Gastroesophageal sphincter (tissue), 4 donors: ENCODE measurements around the gene PLS3. TPM values are rescaled to one million over a fixed set of nuclear protein-coding genes. Genes with fewer than 3 reads are reported as not detected.

Experiments used
- ATAC-seq: fragments of 150-250 bp; one replicate; pipeline ENCODE4 v1.9.1; 2016; ENCODE audit warnings: mild to moderate bottlenecking, moderate library complexity
- H3K27ac ChIP-seq, 4 donors: fragments of 200-600 bp; sonication (generic) in 3 of 4; 1 replicate in 3 of 4; 2 replicates in 1 of 4; pipeline ENCODE4 v1.5.1; 2016 to 2019
- H3K27me3 ChIP-seq: fragments of 200-600 bp; sonication (generic); one replicate; pipeline ENCODE4 v1.5.1; 2019
- H3K36me3 ChIP-seq, 2 donors: fragments of 200-600 bp; sonication (generic); one replicate each; pipeline ENCODE4 v1.5.1; 2019; ENCODE audit warnings: control low read depth in 1 of 2
- H3K4me1 ChIP-seq, 3 donors: fragments of 200-600 bp; sonication (generic); 1 replicate in 2 of 3; 2 replicates in 1 of 3; pipeline ENCODE4 v1.5.1; 2016 to 2019; ENCODE audit warnings: control low read depth in 2 of 3
- H3K4me3 ChIP-seq, 2 donors: fragments of 200-600 bp; sonication (generic); one replicate each; pipeline ENCODE4 v1.5.1; 2019; ENCODE audit warnings: mild to moderate bottlenecking in 1 of 2, moderate library complexity in 1 of 2
- H3K9me3 ChIP-seq, 3 donors: fragments of 200-600 bp; sonication (generic); one replicate each; pipeline ENCODE4 v1.5.1; 2017 to 2019; ENCODE audit warnings: control low read depth in 2 of 3
- CTCF ChIP-seq, 4 experiments: fragments of 200-600 bp in 2 of 4; fragments of 450-650 bp in 2 of 4; sonication (generic) in 1 of 4; IDR thresholded peaks; one replicate each; pipeline ENCODE4 v1.5.1; 2017 to 2019; ENCODE audit warnings: antibody characterized with exemption in 4 of 4, mild to moderate bottlenecking in 2 of 4, moderate library complexity in 2 of 4
- EP300 ChIP-seq: sonication (generic); formaldehyde crosslinking; IDR thresholded peaks from one replicate; pipeline ENCODE4 v1.6.1; 2017; ENCODE audit warnings: antibody characterized with exemption, mild to moderate bottlenecking
- POLR2A ChIP-seq, 2 donors: fragments of 450-650 bp; IDR thresholded peaks; one replicate each; pipeline ENCODE4 v1.6.1; 2017; ENCODE audit warnings: antibody characterized with exemption in 2 of 2, mild to moderate bottlenecking in 2 of 2, moderate library complexity in 1 of 2
- POLR2AphosphoS5 ChIP-seq: sonication (generic); formaldehyde crosslinking; IDR thresholded peaks from one replicate; pipeline ENCODE4 v1.6.1; 2017; ENCODE audit warnings: antibody characterized with exemption
- WGBS, 2 donors: methylation state at CpG; one replicate each; pipeline ENCODE4 v1.1.5; 2018; ENCODE audit warnings: low coverage in 1 of 2; 5-methylcytosine and 5-hydroxymethylcytosine counted together
- total RNA-seq, 4 donors: library from RNA; depleted of rRNA; stranded (reverse); fragments of >200 nt; gene quantifications; one replicate each; pipeline ENCODE4 v1.1.0, GENCODE V29; 2016

PLS3 gene
- total RNA-seq, 4 donors from 2014 or later = 83.5 to 134 (median 114) TPM

- 83 to 90% methylated on average over 1 to 2 of the region's 2 CpGs for WGBS, 2 donors
- H3K4me3 ChIP-seq = no peak overlapping the region
- no peaks in the 10 kb centered on the region for H3K36me3 ChIP-seq
- H3K9me3 ChIP-seq = no peaks in the 10 kb centered on the region
- ATAC-seq = no peak
- TF ChIP-seq CTCF (IDR thresholded peaks at IDR 0.05) (no peak), POLR2AphosphoS5 (no peak), POLR2A (IDR thresholded peaks at IDR 0.05) (no peak), EP300 (no peak)
- H3K27ac ChIP-seq = no peak overlapping the region
- H3K4me1 ChIP-seq = peaks cover 0 to 30% (median 0%) of the 10 kb centered on the region in 3 donors
- no peaks in the 10 kb centered on the region for H3K27me3 ChIP-seq
These were observed 18.4 kb downstream of the PLS3 start for GRCh38 chrX:115579327-115579726.

DNA sequence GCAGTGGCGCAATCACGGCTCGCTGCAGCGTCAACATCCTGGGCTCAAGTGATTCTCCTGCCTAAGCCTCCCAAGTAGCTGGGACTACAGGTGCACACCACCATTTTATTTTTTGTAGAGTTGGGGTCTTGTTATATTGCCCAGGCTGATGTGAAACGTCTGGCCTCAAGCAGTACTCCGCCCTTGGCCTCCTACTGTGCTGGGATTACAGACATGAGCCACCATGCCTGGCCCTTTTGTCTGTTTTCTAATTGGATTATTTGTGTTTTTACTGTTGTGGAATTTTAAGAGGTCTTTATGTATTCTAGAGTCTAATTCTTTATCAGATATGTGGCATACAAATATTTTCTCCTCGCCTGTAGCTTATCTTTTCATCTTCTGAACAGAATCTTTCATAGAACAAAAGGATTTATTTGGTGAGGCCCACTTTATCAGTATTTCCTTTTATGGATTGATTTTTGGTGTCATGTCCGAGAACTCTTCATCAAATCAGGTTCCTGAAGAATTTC, 18.9 kb downstream of the PLS3 start:
- 67 to 81% methylated on average over 2 to 4 of the region's 8 CpGs for WGBS, 2 donors
- Histone ChIP-seq H3K27ac (no peak overlapping the region), H3K27me3 (no peaks in the 10 kb centered on the region), H3K4me1 (peaks cover 0 to 36% (median 0%) of the 10 kb centered on the region in 3 donors), H3K36me3 (no peaks in the 10 kb centered on the region), H3K9me3 (no peaks in the 10 kb centered on the region), H3K4me3 (no peak overlapping the region)
- ATAC-seq = no peak
- TF ChIP-seq CTCF (IDR thresholded peaks at IDR 0.05) (no peak), POLR2A (IDR thresholded peaks at IDR 0.05) (no peak), EP300 (no peak), POLR2AphosphoS5 (no peak)

- H3K9me3 ChIP-seq = no peaks in the 10 kb centered on the region
- no peak for TF ChIP-seq EP300
- no peak for TF ChIP-seq POLR2AphosphoS5
- TF ChIP-seq POLR2A (IDR thresholded peaks at IDR 0.05) = no peak
- no peak for TF ChIP-seq CTCF (IDR thresholded peaks at IDR 0.05)
- H3K4me1 ChIP-seq = peaks cover 0 to 42% (median 0%) of the 10 kb centered on the region in 3 donors
- WGBS, 2 donors = 21 to 30% methylated on average over 2 of the region's 2 CpGs
- H3K27me3 ChIP-seq = no peaks in the 10 kb centered on the region
- no peaks in the 10 kb centered on the region for H3K36me3 ChIP-seq
- peak overlapping the region in 3 of 4 donors; percentile 15 to 64 (median 63) for H3K27ac ChIP-seq
- ATAC-seq = no peak
- H3K4me3 ChIP-seq = no peak overlapping the region
These were observed 21.0 kb downstream of the PLS3 start for GRCh38 chrX:115581759-115582615.

DNA sequence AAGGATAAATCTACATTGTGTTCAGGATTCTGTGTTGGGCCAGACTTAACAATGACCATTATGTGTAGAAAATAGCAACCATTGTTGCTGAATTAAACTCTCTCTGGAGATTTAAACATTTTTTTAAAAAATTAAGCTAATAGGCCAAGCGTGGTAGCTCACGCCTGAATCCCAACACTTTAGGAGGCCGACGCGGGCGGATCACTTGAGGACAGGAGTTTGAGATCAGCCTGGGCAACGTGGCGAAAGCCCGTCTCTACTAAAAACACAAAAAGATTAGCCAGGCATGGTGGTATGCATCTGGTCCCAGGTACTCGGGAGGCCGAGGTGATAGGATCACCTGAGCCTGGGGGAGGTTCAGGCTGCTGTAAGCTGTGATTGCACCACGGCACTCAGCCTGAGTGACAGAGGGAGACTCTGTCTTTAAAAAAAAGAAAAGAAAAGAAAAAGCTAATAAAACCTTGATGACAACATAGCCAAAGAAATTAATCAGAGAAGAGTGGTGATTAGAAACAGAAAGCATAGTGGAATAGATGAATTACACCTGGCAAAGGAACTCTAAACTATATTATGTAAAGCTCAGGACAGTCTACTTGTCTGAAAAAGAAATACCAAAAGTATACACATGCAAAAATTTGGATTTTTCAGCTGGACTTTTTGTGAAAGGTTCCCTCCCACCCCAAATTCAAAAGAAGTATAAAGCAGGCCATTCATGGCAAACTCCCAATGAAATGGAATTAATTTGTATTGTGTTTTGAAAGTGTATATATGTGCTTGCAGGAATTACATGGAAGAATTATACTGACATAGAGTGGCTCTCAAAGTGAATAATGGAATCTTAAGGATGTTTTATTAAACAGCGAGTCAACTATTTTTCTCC, 21.9 kb downstream of the PLS3 start:
- TF ChIP-seq POLR2AphosphoS5 (no peak), EP300 (no peak), POLR2A (IDR thresholded peaks at IDR 0.05) (no peak), CTCF (IDR thresholded peaks at IDR 0.05) (no peak)
- no peaks in the 10 kb centered on the region for H3K27me3 ChIP-seq
- no peaks in the 10 kb centered on the region for H3K36me3 ChIP-seq
- H3K4me3 ChIP-seq = peak overlapping the region in 1 of 2 donors; percentile 13
- 19 to 25% methylated on average over 4 to 10 of the region's 13 CpGs for WGBS, 2 donors
- H3K27ac ChIP-seq = peak overlapping the region; percentile 12 to 64 (median 57)
- no peak for ATAC-seq
- H3K9me3 ChIP-seq = no peaks in the 10 kb centered on the region
- peaks cover 0 to 42% (median 0%) of the 10 kb centered on the region in 3 donors for H3K4me1 ChIP-seq
